GM04504 (cell line): ENCODE results near the gene GPI.
"Not testable (repeated sequence)": the region's sequence is repeated elsewhere in the genome, so short reads cannot be mapped to it uniquely, and the experiment has no call there.

Experiments used
- DNase-seq: peaks from one replicate; pipeline ENCODE4 v3.0.0-alpha.2; 2012; ENCODE audit warnings: low read depth

The GPI gene

GRCh38 chr19:34364830-34365462, at the start of gene GPI:
Gene GPI, plus strand, starts transcription at chr19:34365196. Its CDS starts 71 bp downstream, at chr19:34365267.
- DNase-seq, result no peak

- no peak for DNase-seq
Observed at GRCh38 chr19:34316247-34316646, 48.7 kb upstream of the GPI start.

GRCh38 chr19:34316741-34317301, 48.2 kb upstream of the GPI start:
- no peak for DNase-seq

- no peak for DNase-seq
Observed at GRCh38 chr19:34317311-34317927, 47.6 kb upstream of the GPI start.

- DNase-seq, result no peak
Observed at GRCh38 chr19:34319230-34319585, 45.8 kb upstream of the GPI start.

- DNase-seq, result no peak
Observed at GRCh38 chr19:34319785-34320184, 45.2 kb upstream of the GPI start.

GRCh38 chr19:34320277-34320676, 44.7 kb upstream of the GPI start:
- no peak for DNase-seq

- no peak for DNase-seq
Observed at GRCh38 chr19:34321735-34322134, 43.3 kb upstream of the GPI start.

GRCh38 chr19:34323433-34324204, 41.4 kb upstream of the GPI start:
- DNase-seq, result no peak

- DNase-seq, result no peak
Observed at GRCh38 chr19:34324320-34324719, 40.7 kb upstream of the GPI start.

GRCh38 chr19:34325181-34325580, 39.8 kb upstream of the GPI start:
- no peak for DNase-seq

GRCh38 chr19:34325981-34326787, 38.8 kb upstream of the GPI start:
- no peak for DNase-seq

- no peak for DNase-seq
Observed at GRCh38 chr19:34327851-34328250, 37.1 kb upstream of the GPI start.

GRCh38 chr19:34328982-34329381, 36.0 kb upstream of the GPI start:
- DNase-seq, result no peak

GRCh38 chr19:34330116-34330515, 34.9 kb upstream of the GPI start:
- DNase-seq, result no peak

GRCh38 chr19:34330596-34330995, 34.4 kb upstream of the GPI start:
- DNase-seq, result not testable (repeated sequence)

GRCh38 chr19:34331596-34331995, 33.4 kb upstream of the GPI start:
- not testable (repeated sequence) for DNase-seq

GRCh38 chr19:34332027-34332760, 32.8 kb upstream of the GPI start:
- no peak for DNase-seq

GRCh38 chr19:34335914-34336313, 29.1 kb upstream of the GPI start:
- DNase-seq, result no peak

- no peak for DNase-seq
Observed at GRCh38 chr19:34336781-34337271, 28.2 kb upstream of the GPI start.

- DNase-seq, result no peak
Observed at GRCh38 chr19:34337739-34338138, 27.3 kb upstream of the GPI start.
